Loucy (cell line): ENCODE measurements around the gene HOXA9.

Experiments used
- H2AFZ ChIP-seq: fragments of 200-600 bp; sonication (generic); 2 replicates; pipeline ENCODE4 v1.6.0; 2016; ENCODE audit warnings: antibody characterized with exemption, mild to moderate bottlenecking, low read length, moderate library complexity
- H3F3A ChIP-seq: fragments of 200-600 bp; 2 replicates; pipeline ENCODE4 v1.6.0; 2016; ENCODE audit warnings: antibody characterized with exemption, low read depth, mild to moderate bottlenecking
- H3K27me3 ChIP-seq: fragments of 200-600 bp; sonication (generic); 2 replicates; pipeline ENCODE4 v1.6.1; 2014; ENCODE audit warnings: low read length, mild to moderate bottlenecking; ENCODE audit not compliant: insufficient read depth, poor library complexity, severe bottlenecking
- H3K36me3 ChIP-seq: fragments of 200-600 bp; sonication (generic); 2 replicates; pipeline ENCODE4 v1.6.1; 2016; ENCODE audit warnings: low read length; ENCODE audit not compliant: insufficient read depth
- H3K4me1 ChIP-seq: fragments of 200-600 bp; sonication (generic); 2 replicates; pipeline ENCODE4 v1.5.1; 2014; ENCODE audit warnings: low read length, mild to moderate bottlenecking; ENCODE audit not compliant: insufficient read depth, poor library complexity, severe bottlenecking
- H3K4me2 ChIP-seq: fragments of 200-600 bp; sonication (generic); 2 replicates; pipeline ENCODE4 v1.6.0; 2014; ENCODE audit warnings: antibody characterized with exemption, low read length, low read depth, mild to moderate bottlenecking; ENCODE audit not compliant: poor library complexity, severe bottlenecking
- H3K4me3 ChIP-seq: fragments of 200-600 bp; sonication (generic); 2 replicates; pipeline ENCODE4 v1.5.1; 2014; ENCODE audit warnings: low read length, mild to moderate bottlenecking, mixed read lengths; ENCODE audit not compliant: poor library complexity, severe bottlenecking
- H3K79me2 ChIP-seq: fragments of 200-600 bp; sonication (generic); 2 replicates; pipeline ENCODE4 v1.6.1; 2014; ENCODE audit warnings: low read length; ENCODE audit not compliant: insufficient read depth
- H3K9ac ChIP-seq: fragments of 200-600 bp; sonication (generic); 2 replicates; pipeline ENCODE4 v1.6.0; 2014; ENCODE audit warnings: mild to moderate bottlenecking, low read depth, low read length, moderate library complexity; ENCODE audit not compliant: poor library complexity, severe bottlenecking
- H3K9me2 ChIP-seq: fragments of 200-600 bp; sonication (generic); replicated peaks from 2 replicates; pipeline ENCODE4 v1.6.1; 2016; ENCODE audit warnings: low read depth, low read length, mixed read lengths
- H3K9me3 ChIP-seq: fragments of 200-600 bp; sonication (generic); 2 replicates; pipeline ENCODE4 v1.6.1; 2014; ENCODE audit warnings: mild to moderate bottlenecking, antibody characterized with exemption, low read length, low read depth; ENCODE audit not compliant: insufficient read depth
- H4K20me1 ChIP-seq: fragments of 200-600 bp; sonication (generic); 2 replicates; pipeline ENCODE4 v1.6.0; 2014; ENCODE audit warnings: antibody characterized with exemption, low read length, mild to moderate bottlenecking; ENCODE audit not compliant: insufficient read depth, poor library complexity, severe bottlenecking
- EZH2phosphoT487 ChIP-seq: fragments of 200-600 bp; IDR thresholded peaks from 2 replicates; pipeline ENCODE4 v1.6.1; 2018; ENCODE audit warnings: antibody characterized with exemption, mild to moderate bottlenecking, moderate library complexity, borderline replicate concordance
- TF ChIP-seq, protein P1 (sequence below): fragments of 200-600 bp; sonication (generic); conservative IDR thresholded peaks from 2 replicates; pipeline ENCODE4 v1.5.1; 2014; ENCODE audit warnings: mild to moderate bottlenecking, antibody characterized with exemption, low read length

HOXA9 gene

DNA sequence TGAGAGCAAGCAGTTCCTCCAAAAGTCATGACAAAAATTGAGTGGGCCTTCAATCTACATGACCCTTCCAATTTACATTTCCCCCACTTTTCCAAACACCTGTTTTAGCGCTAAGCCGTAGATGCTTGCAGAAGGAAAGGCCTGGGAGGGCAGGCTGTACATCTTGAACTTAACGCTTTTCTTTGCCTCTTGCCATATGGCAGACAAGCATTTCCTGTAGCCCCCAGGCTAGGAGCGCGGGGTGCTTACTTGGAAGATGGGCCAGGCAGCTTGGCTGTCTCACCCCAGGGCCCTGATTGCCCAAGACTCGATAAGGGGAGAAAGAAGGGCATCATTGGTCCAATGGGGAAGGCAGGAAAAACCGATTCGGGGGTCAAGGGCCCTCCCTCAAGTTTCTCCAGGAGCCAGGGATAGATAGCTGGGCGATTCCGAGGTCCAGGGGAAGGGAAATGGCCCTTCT is 7.0 kb upstream of the HOXA9 start:
- Histone ChIP-seq H3K9me2 (no peaks in the 10 kb centered on the region), H2AFZ (no peak overlapping the region), H3K79me2 (peaks cover 100% of the 10 kb centered on the region), H3K4me3 (peak overlapping the region; percentile 94), H3K9ac (peak overlapping the region; percentile 99), H3K27me3 (peaks cover 49% of the 10 kb centered on the region), H3F3A (0 out of 2 replicates have a peak, but pooled peaks cover 6% of the 10 kb centered on the region), H3K4me1 (peaks cover 23% of the 10 kb centered on the region), H3K4me2 (peak overlapping the region; percentile 98), H3K9me3 (no peaks in the 10 kb centered on the region), H4K20me1 (peaks cover 67% of the 10 kb centered on the region), H3K36me3 (peaks cover 41% of the 10 kb centered on the region)
- TF ChIP-seq, protein P1, sequence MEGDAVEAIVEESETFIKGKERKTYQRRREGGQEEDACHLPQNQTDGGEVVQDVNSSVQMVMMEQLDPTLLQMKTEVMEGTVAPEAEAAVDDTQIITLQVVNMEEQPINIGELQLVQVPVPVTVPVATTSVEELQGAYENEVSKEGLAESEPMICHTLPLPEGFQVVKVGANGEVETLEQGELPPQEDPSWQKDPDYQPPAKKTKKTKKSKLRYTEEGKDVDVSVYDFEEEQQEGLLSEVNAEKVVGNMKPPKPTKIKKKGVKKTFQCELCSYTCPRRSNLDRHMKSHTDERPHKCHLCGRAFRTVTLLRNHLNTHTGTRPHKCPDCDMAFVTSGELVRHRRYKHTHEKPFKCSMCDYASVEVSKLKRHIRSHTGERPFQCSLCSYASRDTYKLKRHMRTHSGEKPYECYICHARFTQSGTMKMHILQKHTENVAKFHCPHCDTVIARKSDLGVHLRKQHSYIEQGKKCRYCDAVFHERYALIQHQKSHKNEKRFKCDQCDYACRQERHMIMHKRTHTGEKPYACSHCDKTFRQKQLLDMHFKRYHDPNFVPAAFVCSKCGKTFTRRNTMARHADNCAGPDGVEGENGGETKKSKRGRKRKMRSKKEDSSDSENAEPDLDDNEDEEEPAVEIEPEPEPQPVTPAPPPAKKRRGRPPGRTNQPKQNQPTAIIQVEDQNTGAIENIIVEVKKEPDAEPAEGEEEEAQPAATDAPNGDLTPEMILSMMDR: no peak
- TF ChIP-seq EZH2phosphoT487: no peak

DNA sequence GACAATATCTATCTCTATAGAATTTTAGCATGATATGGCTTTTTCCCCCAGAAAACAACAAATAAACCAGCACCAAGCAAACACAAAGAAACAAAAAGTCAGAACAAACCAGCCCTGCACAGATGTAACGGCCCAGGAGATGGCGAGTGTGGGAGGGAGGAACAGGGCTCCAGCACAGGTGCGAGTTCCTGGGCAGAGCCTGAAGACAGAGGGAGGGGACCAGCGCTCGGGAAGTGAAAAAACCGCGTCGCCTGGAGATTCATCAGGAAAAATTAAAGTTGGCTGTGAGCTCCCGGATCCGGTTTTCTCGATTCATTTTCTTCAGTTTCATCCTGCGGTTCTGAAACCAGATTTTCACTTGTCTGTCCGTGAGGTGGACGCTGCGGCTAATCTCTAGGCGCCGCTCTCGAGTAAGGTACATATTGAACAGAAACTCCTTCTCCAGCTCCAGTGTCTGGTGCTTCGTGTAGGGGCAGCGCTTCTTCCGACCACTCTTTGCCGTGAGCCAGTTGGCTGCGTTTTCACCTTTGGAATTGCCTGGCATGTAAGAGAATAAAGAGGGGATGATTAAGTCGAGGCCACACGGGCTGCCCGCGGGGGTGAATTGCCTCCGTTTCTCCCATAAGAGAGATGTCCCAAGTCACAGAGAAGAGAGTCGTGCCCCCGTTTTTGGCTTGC is 6.4 kb upstream of the HOXA9 start:
- Histone ChIP-seq H3K79me2 (peaks cover 100% of the 10 kb centered on the region), H3K4me3 (peak overlapping the region; percentile 94)

DNA sequence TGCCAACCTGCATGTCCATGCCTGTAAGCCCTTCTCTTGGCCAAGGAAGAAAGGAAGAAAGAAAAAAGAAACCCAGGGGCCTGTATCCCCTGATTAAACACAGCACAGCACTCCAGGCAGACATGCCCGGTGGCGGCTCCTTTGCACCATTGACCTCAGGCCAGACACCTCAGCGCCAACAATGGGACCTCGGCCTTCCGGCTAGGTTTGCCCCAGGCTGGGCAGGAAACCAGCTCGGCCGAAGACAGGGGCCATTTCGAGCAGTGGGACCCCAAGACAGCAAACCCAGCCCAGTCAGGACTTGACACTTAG is 5.9 kb upstream of the HOXA9 start:
- Histone ChIP-seq H2AFZ (no peak overlapping the region), H3K4me3 (peak overlapping the region; percentile 94), H3K4me1 (peaks cover 18% of the 10 kb centered on the region), H3K9me2 (no peaks in the 10 kb centered on the region), H3K9me3 (no peaks in the 10 kb centered on the region), H4K20me1 (peaks cover 63% of the 10 kb centered on the region), H3K27me3 (peaks cover 54% of the 10 kb centered on the region), H3K36me3 (peaks cover 42% of the 10 kb centered on the region), H3F3A (peaks cover 6% of the 10 kb centered on the region; the same call in 1 of the 2 replicates), H3K9ac (peak overlapping the region; percentile 99), H3K79me2 (peaks cover 100% of the 10 kb centered on the region), H3K4me2 (peak overlapping the region; percentile 98)
- no peak for TF ChIP-seq EZH2phosphoT487
- TF ChIP-seq, protein P1: no peak

More for the DNA sequence above, 6.4 kb upstream of the HOXA9 start:
- H3K9me3 ChIP-seq: no peaks in the 10 kb centered on the region
- H4K20me1 ChIP-seq: peaks cover 63% of the 10 kb centered on the region
- H3K9me2 ChIP-seq: no peaks in the 10 kb centered on the region
- H3K27me3 ChIP-seq: peaks cover 49% of the 10 kb centered on the region
- TF ChIP-seq, protein P1: 0 out of 2 replicates have a peak, but pooled peaks have one; percentile 10
- no peak for TF ChIP-seq EZH2phosphoT487
- H3K36me3 ChIP-seq: peaks cover 42% of the 10 kb centered on the region
- H3K9ac ChIP-seq: peak overlapping the region; percentile 99
- peak overlapping the region; percentile 98 for H3K4me2 ChIP-seq
- H2AFZ ChIP-seq: no peak overlapping the region
- H3K4me1 ChIP-seq: peaks cover 23% of the 10 kb centered on the region
- 0 out of 2 replicates have a peak, but pooled peaks cover 6% of the 10 kb centered on the region for H3F3A ChIP-seq
